ENCODE measurements around the gene EHMT1.
"Not testable (repeated sequence)": the region's sequence is repeated elsewhere in the genome, so short reads cannot be mapped to it uniquely, and the experiment has no call there.

EHMT1 gene

GRCh38 chr9:137590469-137591383 lies 28.1 kb upstream of the EHMT1 start, which contains the start of gene ZMYND19:
Gene ZMYND19, minus strand, starts transcription at chr9:137590512. Its CDS starts 249 bp downstream, at chr9:137590263.
- DNase-seq (ENCODE audit: low read depth): peak; percentile 85

GRCh38 chr9:137592767-137593166 lies 26.0 kb upstream of the EHMT1 start:
- DNase-seq (ENCODE audit: low read depth): no peak

GRCh38 chr9:137593176-137593575 lies 25.6 kb upstream of the EHMT1 start:
- DNase-seq (ENCODE audit: low read depth): no peak

- DNase-seq (ENCODE audit: low read depth): not testable (repeated sequence)
Observed at GRCh38 chr9:137596577-137596976, 22.2 kb upstream of the EHMT1 start.

- no peak for DNase-seq (ENCODE audit: low read depth)
Observed at GRCh38 chr9:137598943-137599342, 19.9 kb upstream of the EHMT1 start.

- DNase-seq (ENCODE audit: low read depth): no peak
Observed at GRCh38 chr9:137602661-137603060, 16.1 kb upstream of the EHMT1 start.

GRCh38 chr9:137603879-137604278 lies 14.9 kb upstream of the EHMT1 start:
- DNase-seq (ENCODE audit: low read depth): no peak

GRCh38 chr9:137604345-137605086 lies 14.3 kb upstream of the EHMT1 start:
- no peak for DNase-seq (ENCODE audit: low read depth)

- peak; percentile 89 for DNase-seq (ENCODE audit: low read depth)
Observed at GRCh38 chr9:137605121-137606004, 13.4 kb upstream of the EHMT1 start, which contains the start of gene ARRDC1. Gene ARRDC1, plus strand, starts transcription at chr9:137605686. Its CDS starts 32 bp downstream, at chr9:137605718.

GRCh38 chr9:137606005-137606621 lies 12.7 kb upstream of the EHMT1 start:
- no peak for DNase-seq (ENCODE audit: low read depth)

- no peak for DNase-seq (ENCODE audit: low read depth)
Observed at GRCh38 chr9:137606734-137607138, 12.1 kb upstream of the EHMT1 start.

- no peak for DNase-seq (ENCODE audit: low read depth)
Observed at GRCh38 chr9:137607141-137607857, 11.5 kb upstream of the EHMT1 start.

- DNase-seq (ENCODE audit: low read depth): no peak
Observed at GRCh38 chr9:137610944-137611343, 7.9 kb upstream of the EHMT1 start.

- DNase-seq (ENCODE audit: low read depth): no peak
Observed at GRCh38 chr9:137611623-137612609, 6.9 kb upstream of the EHMT1 start.

- DNase-seq (ENCODE audit: low read depth): no peak
Observed at GRCh38 chr9:137612741-137613142, 6.1 kb upstream of the EHMT1 start.

GRCh38 chr9:137613259-137613658 lies 5.5 kb upstream of the EHMT1 start:
- DNase-seq (ENCODE audit: low read depth): no peak

- no peak for DNase-seq (ENCODE audit: low read depth)
Observed at GRCh38 chr9:137613738-137614523, 4.9 kb upstream of the EHMT1 start.

- no peak for DNase-seq (ENCODE audit: low read depth)
Observed at GRCh38 chr9:137614631-137615386, 4.0 kb upstream of the EHMT1 start.
